Stimulated activated naive CD8-positive, alpha-beta T cell treated with anti-CD3 and anti-CD28 coated beads, Interleukin-15, amount 100 ng/mL, for 72 hours (primary cell): Measurements from ENCODE around the gene TJAP1.

Experiments
- ATAC-seq: fragments of 150-1000 bp; cut with Tn5 transposase; 2 replicates; pipeline ENCODE4 v1.10.0; 2021; ENCODE audit warnings: mild to moderate bottlenecking, moderate library complexity
- DNase-seq, 2 donors: peaks; one replicate each; pipeline ENCODE4 v3.0.0; 2021 to 2022
- H3K27ac Mint-ChIP-seq, 2 donors: one replicate each; pipeline ENCODE4 v1.8.0; 2022; ENCODE audit warnings: mild to moderate bottlenecking in 2 of 2, mixed read lengths in 2 of 2, moderate library complexity in 2 of 2
- H3K27me3 Mint-ChIP-seq: one replicate; pipeline ENCODE4 v1.8.0; 2022; ENCODE audit warnings: mixed read lengths
- H3K4me1 Mint-ChIP-seq: one replicate; pipeline ENCODE4 v1.8.0; 2022; ENCODE audit warnings: mild to moderate bottlenecking, mixed read lengths
- H3K4me3 Mint-ChIP-seq, 2 donors: one replicate each; pipeline ENCODE4 v1.8.0; 2022; ENCODE audit warnings: mild to moderate bottlenecking in 2 of 2, mixed read lengths in 2 of 2, moderate library complexity in 1 of 2
- H3K9me3 Mint-ChIP-seq, 2 donors: one replicate each; pipeline ENCODE4 v1.8.0; 2022; ENCODE audit warnings: mixed read lengths in 2 of 2

The TJAP1 gene

GRCh38 chr6:43502666-43503065 is 25.3 kb downstream of the TJAP1 start:
- Mint-ChIP-seq H3K27me3 (peaks cover 6% of the 10 kb centered on the region), H3K4me3 (no peak overlapping the region), H3K4me1 (peaks cover 11% of the 10 kb centered on the region), H3K9me3 (no peaks in the 10 kb centered on the region), H3K27ac (no peak overlapping the region)
- ATAC-seq, result no peak
- DNase-seq, result no peak

- ATAC-seq (no peak), DNase-seq (no peak)
- no peak overlapping the region for H3K4me3 Mint-ChIP-seq
- H3K27me3 Mint-ChIP-seq, result peaks cover 14% of the 10 kb centered on the region
- H3K27ac Mint-ChIP-seq, result no peak overlapping the region
- H3K9me3 Mint-ChIP-seq, result no peaks in the 10 kb centered on the region
- H3K4me1 Mint-ChIP-seq, result peaks cover 11% of the 10 kb centered on the region
These were observed 26.1 kb downstream of the TJAP1 start for GRCh38 chr6:43503443-43503842.

GRCh38 chr6:43504756-43505593 is 27.6 kb downstream of the TJAP1 start:
- Mint-ChIP-seq H3K9me3 (no peaks in the 10 kb centered on the region), H3K4me1 (peaks cover 22% of the 10 kb centered on the region), H3K27me3 (peaks cover 26% of the 10 kb centered on the region), H3K4me3 (no peak overlapping the region), H3K27ac (no peak overlapping the region)
- no peak for ATAC-seq
- DNase-seq, result no peak

GRCh38 chr6:43505718-43506117 is 28.3 kb downstream of the TJAP1 start:
- no peaks in the 10 kb centered on the region for H3K9me3 Mint-ChIP-seq
- H3K27me3 Mint-ChIP-seq, result peaks cover 26% of the 10 kb centered on the region
- H3K4me3 Mint-ChIP-seq, result no peak overlapping the region
- peaks cover 27% of the 10 kb centered on the region for H3K4me1 Mint-ChIP-seq
- no peak overlapping the region for H3K27ac Mint-ChIP-seq
- no peak for DNase-seq
- no peak for ATAC-seq

- no peak for DNase-seq
- Mint-ChIP-seq H3K27ac (no peak overlapping the region), H3K9me3 (no peaks in the 10 kb centered on the region), H3K4me3 (no peak overlapping the region), H3K27me3 (peaks cover 26% of the 10 kb centered on the region), H3K4me1 (peaks cover 29% of the 10 kb centered on the region)
- no peak for ATAC-seq
These were observed 28.8 kb downstream of the TJAP1 start for GRCh38 chr6:43506171-43506570.

- Mint-ChIP-seq H3K9me3 (no peaks in the 10 kb centered on the region), H3K27me3 (peaks cover 26% of the 10 kb centered on the region), H3K4me1 (peaks cover 29% of the 10 kb centered on the region), H3K4me3 (no peak overlapping the region), H3K27ac (peak overlapping the region in 1 of 2 donors; percentile 68)
- DNase-seq (peak; percentile 81 to 84), ATAC-seq (peak; percentile 79)
These were observed 29.5 kb downstream of the TJAP1 start for GRCh38 chr6:43506667-43507471.

GRCh38 chr6:43508481-43509141 is 31.2 kb downstream of the TJAP1 start:
- no peak for ATAC-seq
- peak in 1 of 2 donors; percentile 15 for DNase-seq
- Mint-ChIP-seq H3K9me3 (no peaks in the 10 kb centered on the region), H3K27me3 (peaks cover 26% of the 10 kb centered on the region), H3K4me1 (peaks cover 33% of the 10 kb centered on the region), H3K4me3 (peak overlapping the region; percentile 74 to 76), H3K27ac (peak overlapping the region in 1 of 2 donors; percentile 46)

GRCh38 chr6:43509142-43509983 is 32.0 kb downstream of the TJAP1 start:
- peak overlapping the region in 1 of 2 donors; percentile 74 for H3K27ac Mint-ChIP-seq
- DNase-seq, result peak in 1 of 2 donors; percentile 20
- H3K4me1 Mint-ChIP-seq, result peaks cover 34% of the 10 kb centered on the region
- H3K27me3 Mint-ChIP-seq, result peaks cover 26% of the 10 kb centered on the region
- peak overlapping the region; percentile 74 to 76 for H3K4me3 Mint-ChIP-seq
- peak; percentile 22 for ATAC-seq
- no peaks in the 10 kb centered on the region for H3K9me3 Mint-ChIP-seq

GRCh38 chr6:43509984-43510826 is 32.8 kb downstream of the TJAP1 start, which contains the start of gene LRRC73:
Gene LRRC73 (minus strand): TSS chr6:43510346. CDS start chr6:43509785, 561 bp downstream.
- peak; percentile 73 to 78 for DNase-seq

GRCh38 chr6:43510827-43511163 is 33.4 kb downstream of the TJAP1 start:
- Mint-ChIP-seq H3K4me1 (peaks cover 44% of the 10 kb centered on the region), H3K27me3 (peaks cover 26% of the 10 kb centered on the region), H3K9me3 (no peaks in the 10 kb centered on the region), H3K4me3 (peak overlapping the region; percentile 73 to 76), H3K27ac (peak overlapping the region in 1 of 2 donors; percentile 13)
- DNase-seq (no peak), ATAC-seq (no peak)

More at GRCh38 chr6:43509984-43510826, 32.8 kb downstream of the TJAP1 start, which contains the start of gene LRRC73:
- H3K4me3 Mint-ChIP-seq, result peak within 1 kb of the TSS; percentile 74 to 76
- peak; percentile 71 for ATAC-seq
- peaks cover 26% of the 10 kb centered on the region for H3K27me3 Mint-ChIP-seq
- peaks cover 38% of the 10 kb centered on the region for H3K4me1 Mint-ChIP-seq
- no peaks in the 10 kb centered on the region for H3K9me3 Mint-ChIP-seq
- H3K27ac Mint-ChIP-seq, result peak within 1 kb of the TSS in 1 of 2 donors; percentile 74

- DNase-seq (no peak), ATAC-seq (no peak)
- Mint-ChIP-seq H3K4me1 (peaks cover 46% of the 10 kb centered on the region), H3K4me3 (no peak overlapping the region), H3K27me3 (peaks cover 26% of the 10 kb centered on the region), H3K9me3 (no peaks in the 10 kb centered on the region), H3K27ac (no peak overlapping the region)
These were observed 34.5 kb downstream of the TJAP1 start for GRCh38 chr6:43511824-43512415.

- DNase-seq (no peak), ATAC-seq (no peak)
- Mint-ChIP-seq H3K27me3 (no peaks in the 10 kb centered on the region), H3K4me3 (no peak overlapping the region), H3K27ac (no peak overlapping the region), H3K9me3 (no peaks in the 10 kb centered on the region), H3K4me1 (peaks cover 22% of the 10 kb centered on the region)
These were observed 38.4 kb downstream of the TJAP1 start for GRCh38 chr6:43515808-43516207.

- H3K27me3 Mint-ChIP-seq, result no peaks in the 10 kb centered on the region
- H3K4me1 Mint-ChIP-seq, result peaks cover 21% of the 10 kb centered on the region
- no peak overlapping the region for H3K4me3 Mint-ChIP-seq
- no peaks in the 10 kb centered on the region for H3K9me3 Mint-ChIP-seq
- no peak overlapping the region for H3K27ac Mint-ChIP-seq
- ATAC-seq (no peak), DNase-seq (no peak)
These were observed 39.0 kb downstream of the TJAP1 start for GRCh38 chr6:43516367-43516696.
